Pulmonary artery endothelial cell (primary cell): ENCODE data around the gene SLC35D3. TPM values are rescaled to one million over a fixed set of nuclear protein-coding genes. Genes with fewer than 3 reads are reported as not detected.
"Not testable (repeated sequence)": the region's sequence is repeated elsewhere in the genome, so short reads cannot be mapped to it uniquely, and the experiment has no call there.

Experiments used
- DNase-seq: peaks from one replicate; pipeline ENCODE4 v3.0.0-alpha.2; 2011; ENCODE audit warnings: low read depth, low spot score
- total RNA-seq: library from RNA; depleted of rRNA; stranded (reverse); fragments of >200 nt; gene quantifications from 2 replicates; pipeline ENCODE4 v1.2.3, GENCODE V29; 2014

SLC35D3 gene, protein sequence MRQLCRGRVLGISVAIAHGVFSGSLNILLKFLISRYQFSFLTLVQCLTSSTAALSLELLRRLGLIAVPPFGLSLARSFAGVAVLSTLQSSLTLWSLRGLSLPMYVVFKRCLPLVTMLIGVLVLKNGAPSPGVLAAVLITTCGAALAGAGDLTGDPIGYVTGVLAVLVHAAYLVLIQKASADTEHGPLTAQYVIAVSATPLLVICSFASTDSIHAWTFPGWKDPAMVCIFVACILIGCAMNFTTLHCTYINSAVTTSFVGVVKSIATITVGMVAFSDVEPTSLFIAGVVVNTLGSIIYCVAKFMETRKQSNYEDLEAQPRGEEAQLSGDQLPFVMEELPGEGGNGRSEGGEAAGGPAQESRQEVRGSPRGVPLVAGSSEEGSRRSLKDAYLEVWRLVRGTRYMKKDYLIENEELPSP
- not detected in 2 replicates for total RNA-seq

DNA sequence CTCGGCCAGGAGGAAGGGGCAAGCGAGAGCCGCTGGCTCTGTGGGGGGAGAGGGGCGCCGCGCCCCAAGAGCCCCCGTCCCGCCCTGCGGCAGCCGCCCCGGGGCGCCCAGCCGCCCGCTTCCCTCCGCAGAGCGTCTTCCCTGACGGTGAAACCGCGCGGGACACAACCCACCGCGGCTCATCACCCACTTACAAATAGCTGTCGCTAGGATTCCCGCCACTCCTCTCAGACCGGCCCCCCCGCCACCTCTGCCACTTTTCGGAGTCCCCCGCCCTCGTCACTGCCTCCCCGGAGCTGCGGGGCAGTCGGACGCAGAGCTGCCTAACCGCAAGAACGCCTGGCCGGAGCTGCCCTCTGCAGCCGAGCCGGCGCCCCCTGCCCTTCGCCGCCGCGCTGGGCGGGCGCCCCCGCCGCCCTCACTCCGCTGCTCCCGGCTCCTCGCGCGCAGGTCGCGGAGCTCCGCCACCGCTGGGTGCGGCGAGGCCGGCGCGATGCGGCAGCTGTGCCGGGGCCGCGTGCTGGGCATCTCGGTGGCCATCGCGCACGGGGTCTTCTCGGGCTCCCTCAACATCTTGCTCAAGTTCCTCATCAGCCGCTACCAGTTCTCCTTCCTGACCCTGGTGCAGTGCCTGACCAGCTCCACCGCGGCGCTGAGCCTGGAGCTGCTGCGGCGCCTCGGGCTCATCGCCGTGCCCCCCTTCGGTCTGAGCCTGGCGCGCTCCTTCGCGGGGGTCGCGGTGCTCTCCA, at the start of gene SLC35D3:
Gene SLC35D3, plus strand, starts transcription at position 366 of the 749 bp plus-strand sequence. Its CDS starts 128 bp downstream, at position 494.
- no peak for DNase-seq

- DNase-seq, result no peak
Measured at GRCh38 chr6:136873748-136874147, 48.4 kb upstream of the SLC35D3 start.

GRCh38 chr6:136876469-136876868, 45.6 kb upstream of the SLC35D3 start:
- not testable (repeated sequence) for DNase-seq

- DNase-seq, result no peak
Measured at GRCh38 chr6:136880748-136881460, 41.2 kb upstream of the SLC35D3 start.

- no peak for DNase-seq
Measured at GRCh38 chr6:136886091-136886490, 36.0 kb upstream of the SLC35D3 start.

- DNase-seq, result no peak
Measured at GRCh38 chr6:136887953-136888352, 34.1 kb upstream of the SLC35D3 start.

DNA sequence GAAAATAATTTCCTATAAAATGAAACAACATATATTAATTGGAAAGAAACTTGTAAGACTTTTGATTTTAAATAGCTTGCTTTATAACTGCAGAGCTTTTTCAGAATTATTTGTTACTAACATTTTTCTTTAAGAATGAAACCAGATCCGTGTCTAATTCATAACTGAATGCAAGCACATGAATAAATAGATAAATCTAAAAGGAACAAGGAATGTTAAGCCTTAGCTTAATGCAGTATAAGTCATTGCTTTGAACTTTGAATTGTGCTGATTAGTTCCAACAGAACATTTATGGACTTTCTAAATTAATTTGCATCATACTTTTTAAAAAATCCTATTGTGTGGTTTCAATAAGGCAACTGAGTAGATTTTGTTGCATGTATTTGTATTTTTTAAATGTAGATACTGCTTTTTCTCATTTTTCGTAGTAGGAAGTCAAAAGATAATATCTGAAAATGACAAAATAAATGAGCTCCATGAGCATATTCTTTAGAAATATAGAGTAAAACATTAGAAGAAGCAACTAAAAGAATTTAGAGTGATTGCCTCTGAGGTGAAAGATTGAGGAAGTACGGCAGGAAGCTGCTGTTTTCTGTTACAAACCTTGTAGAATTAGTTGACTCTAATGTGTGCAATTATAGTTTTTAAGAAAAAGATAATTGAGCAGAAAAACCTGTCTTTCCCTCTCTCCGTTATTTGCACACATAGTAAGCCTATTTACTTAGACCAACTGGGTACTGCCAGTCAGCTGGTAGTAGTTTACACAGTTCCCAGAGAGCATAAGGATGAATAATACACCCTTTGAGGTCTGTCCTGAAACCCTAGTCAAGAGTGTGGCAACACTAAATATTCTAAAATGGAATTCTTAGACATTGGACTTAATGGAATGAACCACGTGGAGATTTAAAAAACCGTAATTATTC, 32.6 kb upstream of the SLC35D3 start:
- no peak for DNase-seq

DNA sequence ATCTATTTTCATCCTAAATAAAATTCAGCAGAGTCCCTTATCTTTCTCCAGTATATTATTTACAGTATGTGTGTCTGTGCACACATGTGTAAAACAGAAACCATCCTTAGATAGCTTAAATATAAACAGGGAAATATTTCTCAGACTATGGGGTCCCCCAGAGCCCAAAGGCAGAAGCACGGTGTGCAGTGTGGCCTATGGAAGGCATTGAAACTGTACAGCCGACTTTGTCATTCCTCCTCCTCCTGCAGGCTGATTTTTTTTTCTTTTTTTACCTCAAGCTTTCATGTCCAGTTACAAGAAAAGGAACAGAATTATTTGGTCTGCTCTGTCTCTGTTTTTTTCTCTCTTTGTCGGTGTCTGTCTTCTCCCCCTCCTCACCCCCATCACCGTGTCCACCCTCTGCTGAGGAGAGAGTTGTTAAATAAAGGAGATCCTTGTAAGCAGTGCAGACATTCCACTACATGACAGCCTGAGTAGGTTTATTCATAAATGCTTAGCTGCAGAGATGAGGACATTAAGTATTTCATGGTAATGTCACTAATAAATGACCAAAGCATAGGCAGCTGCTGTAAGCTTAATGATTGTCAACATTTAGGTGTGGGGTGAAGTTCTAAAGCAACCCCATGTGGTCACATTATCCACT, 31.8 kb upstream of the SLC35D3 start:
- no peak for DNase-seq

DNA sequence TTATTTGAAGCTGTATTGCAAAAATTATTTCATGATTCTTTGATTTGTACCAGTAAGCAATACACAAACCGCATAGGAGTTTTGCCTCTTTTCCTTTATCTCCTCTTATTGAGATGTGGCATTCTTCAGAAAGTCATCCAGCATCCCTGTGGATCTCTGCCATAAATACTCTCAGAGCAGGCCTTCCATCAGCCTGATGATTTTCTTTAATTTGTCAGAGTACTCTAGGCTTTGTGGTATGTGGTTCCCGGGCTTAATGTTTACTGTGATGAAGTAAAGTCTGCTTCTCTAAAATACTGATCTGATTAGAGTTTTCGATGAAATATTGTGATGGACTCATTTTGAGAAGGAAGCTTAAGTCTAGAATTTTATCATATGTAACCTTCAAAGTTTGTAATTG, 31.1 kb upstream of the SLC35D3 start:
- DNase-seq, result no peak

DNA sequence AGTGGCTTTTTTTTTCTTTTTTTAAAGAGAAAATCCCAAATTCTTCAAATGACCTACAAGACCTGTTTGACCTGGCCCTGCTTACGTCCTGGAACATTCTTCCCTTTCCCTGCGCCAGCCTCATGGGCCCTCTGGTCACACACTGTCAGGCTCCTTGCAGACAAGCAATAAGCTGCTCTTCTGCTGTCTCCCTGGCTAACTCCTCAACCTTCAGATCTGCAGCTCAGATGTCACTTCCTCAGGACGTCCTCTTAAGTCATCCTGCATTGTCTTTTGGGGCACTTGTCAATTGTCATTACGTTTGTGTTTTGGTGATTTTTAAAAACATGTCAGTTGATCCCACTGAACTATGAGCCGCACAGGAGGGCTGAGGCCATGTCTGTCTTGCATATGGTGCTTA, 28.9 kb upstream of the SLC35D3 start:
- no peak for DNase-seq

- no peak for DNase-seq
Measured at GRCh38 chr6:136895901-136896300, 26.2 kb upstream of the SLC35D3 start.

DNA sequence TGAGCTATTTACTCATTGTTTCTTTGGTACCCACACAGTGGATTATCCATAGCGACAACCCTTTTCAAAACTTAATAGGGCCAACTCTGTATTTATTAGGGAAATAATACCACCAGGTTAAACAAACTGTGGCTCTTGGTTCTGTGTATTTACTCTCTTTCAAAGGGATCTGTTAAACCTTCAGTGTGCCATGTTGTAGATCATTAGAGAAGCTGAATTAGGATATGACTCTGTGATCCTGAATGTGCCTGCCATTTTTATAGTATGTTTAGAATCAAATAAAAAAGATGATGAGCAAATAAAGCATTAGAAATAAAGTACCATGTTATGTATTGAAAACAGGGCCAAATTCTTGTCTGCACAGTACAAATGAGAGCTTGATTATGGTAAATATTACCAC, 25.0 kb upstream of the SLC35D3 start:
- DNase-seq, result no peak

DNA sequence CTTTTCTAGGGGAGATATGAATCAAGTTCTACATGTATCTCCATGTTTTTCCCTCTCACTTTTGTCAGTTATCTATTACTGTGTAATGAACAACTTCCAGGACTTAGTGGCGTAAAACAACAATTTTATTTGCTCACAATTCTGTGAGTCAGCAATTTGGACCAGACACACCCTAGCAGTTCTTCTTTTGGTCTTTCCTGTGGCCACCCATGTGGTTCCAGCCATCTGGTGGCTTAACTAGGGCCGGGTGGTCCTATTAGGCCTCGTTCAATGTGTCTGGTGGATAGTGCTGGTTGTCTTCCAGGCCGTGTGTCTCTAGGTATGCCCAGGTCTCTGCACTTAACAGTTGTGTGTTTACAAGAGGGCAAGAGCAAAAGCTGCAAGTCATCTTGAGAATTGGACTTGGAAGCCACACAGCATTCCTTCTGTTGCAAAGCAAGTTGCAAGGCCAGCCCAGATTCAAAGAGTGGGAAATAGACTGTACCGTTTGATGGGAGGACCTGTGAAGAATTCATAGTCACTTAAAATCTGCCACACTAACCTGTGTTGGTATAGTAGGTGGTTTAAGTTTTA, 20.8 kb upstream of the SLC35D3 start:
- no peak for DNase-seq

GRCh38 chr6:136904477-136904876, 17.6 kb upstream of the SLC35D3 start:
- not testable (repeated sequence) for DNase-seq

GRCh38 chr6:136914947-136915346, 7.2 kb upstream of the SLC35D3 start:
- no peak for DNase-seq

GRCh38 chr6:136918706-136919105, 3.4 kb upstream of the SLC35D3 start:
- DNase-seq, result no peak

DNA sequence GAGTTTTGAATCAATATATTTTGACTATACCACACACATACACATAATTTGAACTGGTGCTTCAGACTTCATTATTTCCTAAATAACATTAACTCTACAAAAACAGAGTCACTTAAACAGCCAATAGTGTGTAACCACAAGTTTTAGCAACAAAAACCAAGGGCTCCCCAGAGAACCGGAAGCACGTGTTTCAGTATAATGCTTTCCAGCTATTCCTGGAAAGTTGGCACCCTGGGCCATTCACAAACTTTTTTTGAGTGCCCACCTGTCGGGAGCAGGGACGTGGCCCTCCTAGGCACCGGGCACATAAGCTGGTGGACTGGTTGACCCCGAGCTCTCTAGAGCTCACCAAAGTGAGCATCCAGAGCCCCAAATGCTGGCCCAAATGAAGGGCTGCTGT, 1.9 kb upstream of the SLC35D3 start:
- DNase-seq, result no peak

GRCh38 chr6:136920671-136921380, 1.3 kb upstream of the SLC35D3 start:
- no peak for DNase-seq

DNA sequence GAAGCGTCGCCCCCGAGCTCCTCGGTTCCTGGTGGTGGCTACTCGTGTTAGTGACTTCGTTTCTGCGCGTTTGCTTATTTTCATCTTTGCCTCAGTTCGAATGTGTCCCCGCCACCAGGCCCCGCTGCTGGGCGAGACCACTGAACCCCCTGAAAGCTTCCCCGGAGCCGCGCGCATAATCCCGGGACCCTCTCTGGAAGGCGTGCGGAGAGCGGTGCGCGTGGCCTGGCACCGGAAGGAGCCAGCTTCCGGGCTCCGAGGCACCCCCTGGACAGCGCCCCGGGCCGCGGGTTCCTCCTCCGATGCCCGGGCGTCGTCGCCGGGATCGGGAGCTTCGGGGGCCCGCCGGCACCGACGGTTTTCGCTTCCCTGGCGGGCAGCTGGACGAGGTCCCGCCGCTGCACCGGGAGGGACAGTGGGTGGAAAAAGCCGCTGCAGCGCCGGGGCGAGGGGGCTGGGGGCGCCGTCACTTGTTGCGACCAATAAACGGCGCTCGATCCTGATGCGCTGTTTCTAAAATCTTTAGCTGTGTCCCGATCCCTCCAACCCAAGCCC, 643 bp upstream of the SLC35D3 start:
- DNase-seq, result no peak
